ENCODE results near the gene MOGAT1. TPM values are rescaled to one million over a fixed set of nuclear protein-coding genes. Genes with fewer than 3 reads are reported as not detected.
"Not testable (repeated sequence)": the region's sequence is repeated elsewhere in the genome, so short reads cannot be mapped to it uniquely, and the experiment has no call there.

MOGAT1 gene
- polyA plus RNA-seq, 5 donors, result not detected

GRCh38 chr2:222669353-222669752 lies 2.1 kb upstream of the MOGAT1 start:
- DNase-seq, result no peak

- DNase-seq, result no peak
Observed at GRCh38 chr2:222670191-222671038, 1.0 kb upstream of the MOGAT1 start.

- no peak for DNase-seq
Observed at GRCh38 chr2:222672068-222672401, 577 bp downstream of the MOGAT1 start.

GRCh38 chr2:222673273-222673672 lies 1.8 kb downstream of the MOGAT1 start:
- DNase-seq, result no peak

DNA sequence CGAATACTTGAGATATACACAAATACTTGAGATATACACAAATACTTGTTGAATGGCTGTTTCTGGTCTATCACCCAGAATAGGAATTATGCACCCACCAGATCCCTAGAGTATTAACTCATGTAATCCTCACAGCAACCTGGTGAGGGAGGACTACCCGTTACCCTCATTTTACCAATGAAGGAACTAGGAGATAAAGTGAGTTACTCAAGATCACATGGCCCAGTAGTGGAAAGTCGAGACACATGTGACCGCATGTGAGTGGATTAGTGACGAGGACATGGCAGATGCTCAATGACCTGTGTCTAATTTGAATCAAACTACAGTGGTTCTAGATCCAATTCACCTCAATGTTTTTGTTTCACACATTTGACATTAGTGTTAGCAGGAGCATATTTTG lies 2.4 kb downstream of the MOGAT1 start:
- DNase-seq, result no peak

- DNase-seq, result no peak
Observed at GRCh38 chr2:222677981-222678380, 6.5 kb downstream of the MOGAT1 start.

DNA sequence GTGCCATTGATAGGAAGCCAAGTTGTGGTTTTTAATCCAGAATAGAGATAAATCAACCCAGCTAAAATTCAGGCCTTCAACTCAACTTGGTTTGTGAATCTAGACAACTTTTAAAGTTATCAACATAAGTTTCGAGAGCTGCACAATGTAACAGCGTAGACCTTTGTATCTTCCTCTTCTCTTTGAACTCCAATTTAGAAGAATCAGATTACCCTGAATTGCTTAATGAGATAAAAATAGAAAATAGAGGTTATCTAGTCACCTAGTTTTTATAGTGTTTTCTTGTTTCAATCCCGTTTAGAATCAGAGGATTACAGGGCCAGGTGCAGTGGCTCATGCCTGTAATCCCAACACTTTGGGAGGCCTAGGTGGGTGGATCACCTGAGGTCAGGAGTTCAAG lies 12.3 kb downstream of the MOGAT1 start:
- no peak for DNase-seq

DNA sequence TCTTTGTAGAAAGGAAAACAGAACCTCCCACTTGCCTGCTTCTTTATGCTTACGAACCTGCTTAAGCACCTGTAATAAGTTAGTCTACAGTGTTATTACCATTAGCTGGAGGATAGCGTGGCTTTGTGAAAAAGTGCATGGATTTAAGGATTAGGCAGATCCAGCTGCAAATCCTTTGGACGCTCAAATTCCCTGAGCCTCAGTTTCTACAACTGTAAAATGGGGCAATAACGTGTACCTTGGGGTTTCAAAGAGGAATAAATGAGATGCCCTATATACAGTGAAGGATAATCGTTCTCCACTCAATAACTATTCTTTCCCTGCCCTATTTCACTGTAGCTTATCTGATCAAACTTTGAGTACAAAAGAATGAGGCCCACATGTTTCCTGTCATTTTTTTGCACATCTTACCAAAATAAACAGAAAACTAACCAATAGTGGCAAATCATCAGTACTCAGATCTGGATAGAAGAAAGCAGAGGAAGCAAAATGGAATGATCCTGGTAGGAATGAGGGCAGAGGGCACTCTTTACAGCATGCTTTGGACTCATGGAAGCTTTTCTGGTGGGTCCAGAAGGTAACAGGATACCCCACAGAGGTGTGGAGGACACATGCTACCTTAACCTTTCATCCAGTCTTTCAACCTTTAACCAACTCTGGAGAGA lies 14.8 kb downstream of the MOGAT1 start:
- no peak for DNase-seq

DNA sequence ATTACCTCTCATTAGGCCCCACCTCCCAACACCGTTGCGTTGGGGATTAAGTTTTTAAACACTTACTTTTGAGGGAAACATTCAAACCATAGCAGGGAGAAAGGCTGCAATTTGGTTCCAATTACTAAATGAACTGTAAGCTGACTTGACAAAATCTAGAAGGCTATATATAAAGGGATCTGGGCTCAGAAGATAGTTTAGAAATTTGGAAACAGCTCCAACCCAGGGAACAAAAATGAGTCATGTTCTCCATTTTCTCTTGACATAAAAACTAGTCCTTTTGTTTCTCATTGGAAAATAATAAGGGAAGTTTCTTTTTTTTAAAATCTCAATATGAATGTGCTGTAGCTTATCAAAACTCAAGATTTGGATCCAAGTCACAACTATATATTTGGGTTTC lies 17.5 kb downstream of the MOGAT1 start:
- DNase-seq, result no peak

DNA sequence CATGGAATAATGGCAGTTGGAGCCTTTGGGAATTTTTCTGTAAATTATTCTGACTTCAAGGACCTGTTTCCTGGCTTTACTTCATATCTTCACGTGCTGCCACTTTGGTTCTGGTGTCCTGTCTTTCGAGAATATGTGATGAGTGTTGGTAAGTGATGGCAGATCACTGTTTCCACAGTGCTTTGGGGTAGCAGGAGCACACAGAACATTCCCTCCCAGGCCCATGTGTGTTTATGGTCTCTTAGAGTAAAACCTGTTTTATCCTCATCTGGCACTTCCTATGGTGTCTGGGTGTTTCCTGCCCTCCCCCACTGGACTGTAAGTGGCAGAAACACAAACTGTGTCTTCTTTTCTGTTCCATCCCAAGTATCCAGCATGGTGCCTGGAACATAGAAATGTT lies 17.9 kb downstream of the MOGAT1 start:
- no peak for DNase-seq

DNA sequence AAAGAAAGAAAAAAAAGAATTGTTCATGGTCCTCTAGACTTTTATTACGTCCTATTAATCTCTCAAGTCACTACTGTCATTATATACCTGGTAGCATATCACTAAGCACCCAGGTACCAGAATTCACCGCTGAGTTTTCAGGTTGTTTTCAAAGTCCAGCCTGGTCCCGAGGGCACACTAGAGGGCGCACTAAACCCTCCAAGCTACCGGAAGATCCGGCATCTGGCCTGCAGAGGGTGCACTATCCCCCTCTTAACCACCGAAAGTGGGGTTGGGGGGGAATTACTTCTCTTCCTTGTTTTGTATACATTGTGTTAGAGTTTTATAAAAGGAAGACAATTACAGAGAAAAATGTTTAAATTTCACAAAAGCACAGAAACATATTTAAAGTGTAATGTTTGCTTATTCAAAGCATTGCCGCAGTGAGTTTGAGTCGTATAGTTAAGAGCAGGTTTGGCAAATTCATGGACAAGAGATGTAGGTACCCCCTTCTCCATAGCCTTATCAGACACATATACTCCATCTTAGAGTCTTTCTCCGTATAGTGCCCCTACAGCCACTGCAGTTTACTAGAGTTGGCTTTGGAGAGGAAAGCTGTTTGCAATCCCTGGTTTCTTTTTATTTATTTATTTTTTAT lies 19.2 kb downstream of the MOGAT1 start:
- DNase-seq, result peak; percentile 52 to 74

DNA sequence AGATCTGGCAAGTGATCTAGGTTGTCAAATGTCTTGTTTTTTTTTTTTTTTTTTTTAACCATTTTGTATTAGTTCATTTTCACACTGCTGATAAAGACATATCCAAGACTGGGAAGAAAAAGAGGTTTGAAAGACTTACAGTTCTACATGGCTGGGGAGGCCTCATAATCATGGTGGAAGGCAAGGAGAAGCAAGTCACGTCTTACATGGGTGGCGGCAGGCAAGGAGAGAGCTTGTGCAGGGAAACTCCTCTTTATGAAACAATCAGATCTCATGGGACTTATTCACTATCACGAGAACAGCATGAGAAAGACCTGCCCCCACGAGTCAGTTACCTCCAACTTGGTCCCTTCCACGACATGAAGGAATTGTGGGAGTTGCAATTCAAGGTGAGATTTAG lies 22.0 kb downstream of the MOGAT1 start:
- DNase-seq, result not testable (repeated sequence)

DNA sequence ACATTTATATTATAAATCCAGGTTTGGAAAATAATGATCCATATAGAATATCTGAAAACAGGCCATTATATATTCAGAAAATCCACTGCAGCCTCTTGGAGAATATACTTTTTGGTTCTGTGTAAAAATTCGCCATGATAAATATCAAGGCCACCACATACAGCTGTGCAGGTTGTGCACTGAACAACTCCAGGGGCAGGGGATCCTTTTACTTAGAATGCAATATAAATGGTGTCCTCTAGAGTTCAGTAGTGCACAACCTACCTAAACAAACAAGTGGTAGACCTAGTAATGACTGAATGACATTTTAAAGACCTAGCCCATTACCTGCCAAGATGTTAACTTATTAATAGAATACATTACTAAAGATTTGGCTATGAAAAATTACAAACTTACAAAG lies 22.4 kb downstream of the MOGAT1 start:
- no peak for DNase-seq

- DNase-seq, result no peak
Observed at GRCh38 chr2:222698276-222698675, 26.8 kb downstream of the MOGAT1 start.

GRCh38 chr2:222701233-222701632 lies 29.8 kb downstream of the MOGAT1 start:
- no peak for DNase-seq

GRCh38 chr2:222701721-222702131 lies 30.3 kb downstream of the MOGAT1 start:
- DNase-seq, result no peak

- DNase-seq, result no peak
Observed at GRCh38 chr2:222703091-222703490, 31.6 kb downstream of the MOGAT1 start.

DNA sequence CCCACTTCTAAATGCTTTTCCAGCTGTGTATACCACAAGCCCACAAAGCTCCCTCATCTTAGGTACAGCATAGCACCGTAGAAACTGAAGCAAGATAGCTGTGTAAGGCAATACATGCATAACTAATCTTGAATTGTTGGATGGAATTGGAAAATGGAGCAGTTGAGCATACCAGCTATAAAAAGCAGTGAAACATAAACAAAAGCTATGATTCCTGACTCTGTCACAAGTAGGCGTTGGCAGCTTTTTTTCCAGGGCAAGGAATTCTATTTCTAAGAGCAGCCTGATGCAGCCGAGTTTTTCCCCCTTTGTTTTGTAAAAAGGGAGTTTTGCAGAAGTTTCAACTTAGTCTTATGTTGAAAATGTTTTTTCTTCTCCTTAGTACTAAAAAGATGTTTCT lies 32.4 kb downstream of the MOGAT1 start:
- no peak for DNase-seq

GRCh38 chr2:222706616-222707015 lies 35.2 kb downstream of the MOGAT1 start:
- no peak for DNase-seq

DNA sequence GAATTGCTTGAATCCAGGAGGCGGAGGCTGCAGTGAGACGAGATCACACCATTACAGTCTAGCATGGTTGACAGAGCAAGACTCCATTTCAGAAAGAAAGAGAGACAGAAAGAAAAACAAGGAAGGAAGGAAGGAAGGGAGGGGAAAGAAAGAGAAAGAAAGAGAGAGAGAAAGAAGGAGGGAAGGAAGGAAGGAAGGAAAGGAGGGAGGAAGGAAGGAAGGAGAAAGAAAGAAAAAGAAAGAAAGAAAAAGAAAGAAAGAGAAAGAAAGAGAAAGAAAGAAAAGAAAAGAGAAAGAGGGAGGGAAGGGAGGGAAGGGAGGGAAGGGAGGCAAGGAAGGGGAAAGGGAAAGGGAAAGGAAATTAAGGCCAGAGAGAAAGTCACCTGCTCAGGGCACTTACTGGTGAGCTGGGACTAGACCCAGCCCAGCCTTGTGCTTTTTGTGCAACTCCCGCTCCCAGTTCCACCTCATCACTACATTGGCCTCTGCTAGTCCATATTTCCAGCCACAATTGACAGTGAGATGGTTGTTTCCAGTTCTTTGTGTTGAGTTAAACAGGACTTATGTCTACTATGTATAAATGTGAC lies 35.7 kb downstream of the MOGAT1 start:
- DNase-seq, result no peak

- no peak for DNase-seq
Observed at GRCh38 chr2:222707689-222708273, 36.3 kb downstream of the MOGAT1 start.

DNA sequence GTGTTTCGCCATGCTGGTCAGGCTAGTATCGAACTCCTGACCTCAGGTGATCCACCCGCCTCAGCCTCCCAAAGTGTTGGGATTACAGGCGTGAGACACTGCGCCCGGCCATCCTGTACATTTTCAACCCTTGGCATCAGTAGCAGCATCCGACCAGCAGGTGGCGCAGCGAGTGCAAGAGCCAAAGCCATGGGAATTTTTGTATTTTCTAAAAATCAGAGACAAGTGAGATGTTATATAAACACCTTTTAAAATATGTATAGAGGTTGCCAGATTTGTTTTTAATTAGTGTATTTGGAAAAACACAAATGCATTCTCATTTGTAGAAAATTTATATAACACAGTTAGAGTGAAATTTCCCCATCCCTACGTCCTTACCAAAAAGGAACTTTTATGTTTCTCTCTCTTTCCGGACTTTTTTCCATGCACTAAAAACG lies 36.8 kb downstream of the MOGAT1 start:
- DNase-seq, result peak; percentile 54 to 71
